ENCODE data around the gene SHANK1.
A peak's percentile ranks its signal among the peaks of the same experiment; 100 is the strongest.
"Not testable (repeated sequence)": the region's sequence is repeated elsewhere in the genome, so short reads cannot be mapped to it uniquely, and the experiment has no call there.

The SHANK1 gene

GRCh38 chr19:50719566-50719965 is at the start of gene SHANK1:
TSS of gene SHANK1 (minus strand) at chr19:50719802. CDS start at chr19:50716919, 2,883 bp downstream.
- no peak for DNase-seq

GRCh38 chr19:50768277-50768676 is 48.7 kb upstream of the SHANK1 start:
- no peak for DNase-seq

GRCh38 chr19:50767263-50767662 is 47.7 kb upstream of the SHANK1 start:
- DNase-seq, result not testable (repeated sequence)

GRCh38 chr19:50766746-50767145 is 47.1 kb upstream of the SHANK1 start:
- not testable (repeated sequence) for DNase-seq

GRCh38 chr19:50764409-50764808 is 44.8 kb upstream of the SHANK1 start:
- peak; percentile 58 for DNase-seq

- not testable (repeated sequence) for DNase-seq
These were observed 43.9 kb upstream of the SHANK1 start for GRCh38 chr19:50763521-50763920.

GRCh38 chr19:50761501-50761900 is 41.9 kb upstream of the SHANK1 start:
- not testable (repeated sequence) for DNase-seq

- no peak for DNase-seq
These were observed 40.3 kb upstream of the SHANK1 start for GRCh38 chr19:50759886-50760285.

GRCh38 chr19:50759076-50759475 is 39.5 kb upstream of the SHANK1 start:
- not testable (repeated sequence) for DNase-seq

- DNase-seq, result not testable (repeated sequence)
These were observed 38.0 kb upstream of the SHANK1 start for GRCh38 chr19:50757624-50758023.

GRCh38 chr19:50756244-50756643 is 36.6 kb upstream of the SHANK1 start:
- DNase-seq, result not testable (repeated sequence)

- DNase-seq, result no peak
These were observed 34.3 kb upstream of the SHANK1 start for GRCh38 chr19:50753879-50754278.

GRCh38 chr19:50750010-50750409 is 30.4 kb upstream of the SHANK1 start:
- DNase-seq, result no peak

- DNase-seq, result no peak
These were observed 29.9 kb upstream of the SHANK1 start for GRCh38 chr19:50749490-50749889.

- DNase-seq, result not testable (repeated sequence)
These were observed 27.5 kb upstream of the SHANK1 start for GRCh38 chr19:50747141-50747540.

GRCh38 chr19:50745221-50745620 is 25.6 kb upstream of the SHANK1 start:
- no peak for DNase-seq

GRCh38 chr19:50743537-50743936 is 23.9 kb upstream of the SHANK1 start:
- no peak for DNase-seq

- DNase-seq, result no peak
These were observed 21.8 kb upstream of the SHANK1 start for GRCh38 chr19:50741179-50741933.

GRCh38 chr19:50739914-50740426 is 20.4 kb upstream of the SHANK1 start:
- no peak for DNase-seq

- DNase-seq, result no peak
These were observed 19.7 kb upstream of the SHANK1 start for GRCh38 chr19:50739132-50739913.

GRCh38 chr19:50736338-50736737 is 16.7 kb upstream of the SHANK1 start:
- DNase-seq, result no peak

- DNase-seq, result no peak
These were observed 16.3 kb upstream of the SHANK1 start for GRCh38 chr19:50735869-50736268.

- no peak for DNase-seq
These were observed 10.3 kb upstream of the SHANK1 start for GRCh38 chr19:50729894-50730293.
